C4-2B (cell line): Measurements from ENCODE around the gene DAB2.

ENCODE experiments used
- ZFX ChIP-seq: fragments of 450-650 bp; IDR thresholded peaks from 2 replicates; pipeline ENCODE4 v1.6.1; 2017
- TF ChIP-seq, protein P1 (sequence below): fragments of 450-650 bp; conservative IDR thresholded peaks from 2 replicates; pipeline ENCODE4 v1.5.1; 2017; ENCODE audit warnings: mild to moderate bottlenecking

DNA sequence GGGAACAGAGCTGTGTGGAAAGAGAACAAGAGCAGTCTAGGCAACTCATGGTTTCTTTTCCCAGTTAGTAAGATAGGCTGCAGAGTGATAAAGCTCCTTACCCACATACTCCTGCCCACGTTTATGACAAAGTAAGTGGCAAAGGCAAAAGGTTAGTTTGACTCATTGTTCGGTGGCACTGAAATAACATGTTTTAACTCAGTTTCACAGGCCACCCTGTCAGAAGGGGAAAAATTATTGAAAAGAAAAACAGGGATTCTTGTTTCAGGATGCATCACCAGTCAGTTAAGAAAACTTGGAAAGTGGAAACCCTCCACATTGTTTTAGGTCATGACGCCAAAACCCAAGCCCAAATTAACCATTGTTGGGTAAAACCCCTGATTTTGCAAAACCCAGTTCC lies 22.3 kb upstream of the DAB2 start:
- TF ChIP-seq, protein P1, sequence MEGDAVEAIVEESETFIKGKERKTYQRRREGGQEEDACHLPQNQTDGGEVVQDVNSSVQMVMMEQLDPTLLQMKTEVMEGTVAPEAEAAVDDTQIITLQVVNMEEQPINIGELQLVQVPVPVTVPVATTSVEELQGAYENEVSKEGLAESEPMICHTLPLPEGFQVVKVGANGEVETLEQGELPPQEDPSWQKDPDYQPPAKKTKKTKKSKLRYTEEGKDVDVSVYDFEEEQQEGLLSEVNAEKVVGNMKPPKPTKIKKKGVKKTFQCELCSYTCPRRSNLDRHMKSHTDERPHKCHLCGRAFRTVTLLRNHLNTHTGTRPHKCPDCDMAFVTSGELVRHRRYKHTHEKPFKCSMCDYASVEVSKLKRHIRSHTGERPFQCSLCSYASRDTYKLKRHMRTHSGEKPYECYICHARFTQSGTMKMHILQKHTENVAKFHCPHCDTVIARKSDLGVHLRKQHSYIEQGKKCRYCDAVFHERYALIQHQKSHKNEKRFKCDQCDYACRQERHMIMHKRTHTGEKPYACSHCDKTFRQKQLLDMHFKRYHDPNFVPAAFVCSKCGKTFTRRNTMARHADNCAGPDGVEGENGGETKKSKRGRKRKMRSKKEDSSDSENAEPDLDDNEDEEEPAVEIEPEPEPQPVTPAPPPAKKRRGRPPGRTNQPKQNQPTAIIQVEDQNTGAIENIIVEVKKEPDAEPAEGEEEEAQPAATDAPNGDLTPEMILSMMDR = no peak
- TF ChIP-seq ZFX = no peak
